AG04450 (cell line): Measurements from ENCODE around the gene NAA80. TPM values are rescaled to one million over a fixed set of nuclear protein-coding genes. Genes with fewer than 3 reads are reported as not detected.

Source experiments
- CTCF ChIA-PET: fragments of 300-600, 350-600 bp; formaldehyde crosslinking; extraction: SDS; loops from one replicate; lab custom pipeline; 2022; ENCODE audit warnings: antibody characterized with exemption, inconsistent platforms; lab: Charles Lee
- POLR2A ChIA-PET: fragments of 350-600 bp; formaldehyde crosslinking; extraction: SDS; loops from one replicate; lab custom pipeline; 2021; ENCODE audit warnings: antibody characterized with exemption, inconsistent platforms; lab: Yijun Ruan, JAX
- DNase-seq: peaks from one replicate; pipeline ENCODE4 v3.0.0-alpha.2; 2011; ENCODE audit warnings: low read depth, low spot score
- H3K27ac ChIP-seq: one replicate; pipeline ENCODE4 v1.5.1; 2012; ENCODE audit warnings: low read depth, low read length, control low read depth
- H3K27me3 ChIP-seq: one replicate; pipeline ENCODE4 v1.6.0; 2012; ENCODE audit warnings: low read length; ENCODE audit not compliant: control insufficient read depth, insufficient read depth
- H3K4me3 ChIP-seq: 2 replicates; pipeline ENCODE4 v1.5.1; 2011; ENCODE audit warnings: mild to moderate bottlenecking, low read depth, low read length, control low read depth
- H3K9me3 ChIP-seq: 2 replicates; pipeline ENCODE4 v1.5.1; 2012; ENCODE audit warnings: low read length; ENCODE audit not compliant: control insufficient read depth, insufficient read depth
- CTCF ChIP-seq: IDR thresholded peaks from 2 replicates; pipeline ENCODE4 v1.5.1; 2011; ENCODE audit warnings: low read depth, low read length, control low read depth, inconsistent platforms
- polyA plus RNA-seq: library from polyadenylated mRNA; depleted of rRNA; stranded (reverse); fragments of >200 nt; gene quantifications from 2 replicates; pipeline ENCODE4 v1.2.3, GENCODE V29; 2011

NAA80 gene
- polyA plus RNA-seq, 1 experiment: 2.0 TPM

- DNase-seq: no peak
- H3K27me3 ChIP-seq: peaks cover 19% of the 10 kb centered on the region
- POLR2A ChIA-PET: interaction anchor here (0.8 to 1.4 kb wide), 3 partner anchors 12 to 43 kb away, joined by 3 to 6 read pairs (median 5); partner anchors contain the start of gene GNAI2
Measured at GRCh38 chr3:50278880-50279224, 20.4 kb downstream of the NAA80 start, which contains the start of gene LSMEM2. TSS of gene LSMEM2 (plus strand) at chr3:50279087. CDS start at chr3:50279114, 27 bp downstream.

DNA sequence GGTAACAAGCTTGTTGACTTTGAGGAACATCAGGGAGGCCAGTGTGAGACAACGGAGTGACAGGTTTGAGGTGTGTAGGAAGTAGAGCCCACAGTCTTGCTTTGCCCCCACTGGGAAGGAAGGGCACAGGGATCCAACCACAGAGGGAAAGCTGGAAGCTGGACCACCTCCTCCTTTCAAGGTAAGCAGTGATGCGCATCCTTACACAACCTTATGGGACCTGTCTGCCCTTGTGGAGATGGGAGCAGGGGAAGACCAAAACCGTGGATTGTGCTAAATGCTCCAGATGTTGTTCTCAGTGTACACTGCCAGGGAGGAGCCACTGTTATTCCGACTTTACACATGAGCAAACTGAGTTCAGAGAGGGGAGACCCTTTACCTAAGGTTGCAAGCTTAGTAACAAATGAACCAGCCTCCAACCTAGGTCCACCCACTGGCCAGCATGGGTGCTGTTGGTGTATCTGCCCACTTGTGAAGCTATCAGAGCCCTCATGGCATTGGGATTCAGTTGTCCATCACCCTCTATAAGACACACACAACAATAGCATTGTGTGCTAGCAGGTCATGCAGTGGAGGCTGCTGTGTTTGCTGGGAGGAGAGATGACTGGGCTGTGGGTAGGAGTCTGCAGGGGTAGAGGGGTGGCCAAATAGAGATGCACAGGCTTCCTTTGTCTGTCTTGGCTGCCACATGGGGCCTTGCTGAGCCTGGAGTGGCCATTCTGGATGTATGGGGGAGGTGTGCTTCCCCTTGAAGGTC is 20.9 kb downstream of the NAA80 start:
- no peak for DNase-seq
- no peak overlapping the region for H3K27ac ChIP-seq
- no peaks in the 10 kb centered on the region; the same call in 1 of the 2 replicates for H3K9me3 ChIP-seq
- no peak overlapping the region for H3K4me3 ChIP-seq
- TF ChIP-seq CTCF: no peak
- POLR2A ChIA-PET: no interaction called here
- H3K27me3 ChIP-seq: peaks cover 19% of the 10 kb centered on the region
- CTCF ChIA-PET: interaction anchor here (0.6 to 2.2 kb wide), 3 partner anchors 18 to 86 kb away, joined by 3 to 9 read pairs (median 3); no protein-coding TSS in a partner anchor

More at GRCh38 chr3:50278880-50279224, 20.4 kb downstream of the NAA80 start, which contains the start of gene LSMEM2:
- H3K27ac ChIP-seq: no peak within 1 kb of the TSS
- H3K9me3 ChIP-seq: no peaks in the 10 kb centered on the region; the same call in 1 of the 2 replicates
- no peak within 1 kb of the TSS for H3K4me3 ChIP-seq
- CTCF ChIA-PET: interaction anchor here (1.0 to 2.2 kb wide), 2 partner anchors 19 to 87 kb away, joined by 3 to 9 read pairs; no protein-coding TSS in a partner anchor
- no peak for TF ChIP-seq CTCF

DNA sequence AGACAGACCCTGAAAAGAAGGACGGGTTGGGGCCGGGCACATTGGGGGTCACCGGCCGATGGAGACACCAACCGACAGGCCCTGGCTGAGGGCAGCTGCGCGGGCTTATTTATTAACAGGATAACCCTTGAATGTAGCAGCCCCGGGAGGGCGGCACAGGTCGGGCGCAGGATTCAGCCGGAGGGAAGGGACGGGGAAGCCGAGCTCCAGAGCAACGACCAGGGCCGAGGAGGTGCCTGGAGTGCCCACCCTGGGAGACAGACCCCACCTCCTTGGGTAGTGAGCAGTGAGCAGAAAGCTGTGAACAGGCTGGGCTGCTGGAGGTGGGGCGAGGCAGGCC is 22.5 kb downstream of the NAA80 start:
- ChIA-PET POLR2A (no interaction called here), CTCF (no interaction called here)
- Histone ChIP-seq H3K27me3 (peaks cover 19% of the 10 kb centered on the region), H3K9me3 (no peaks in the 10 kb centered on the region; the same call in 1 of the 2 replicates), H3K4me3 (no peak overlapping the region), H3K27ac (no peak overlapping the region)
- no peak for DNase-seq
- TF ChIP-seq CTCF: no peak

- H3K27ac ChIP-seq: no peak overlapping the region
- no peak overlapping the region for H3K4me3 ChIP-seq
- no peaks in the 10 kb centered on the region; the same call in 1 of the 2 replicates for H3K9me3 ChIP-seq
- no peak for TF ChIP-seq CTCF
- peaks cover 19% of the 10 kb centered on the region for H3K27me3 ChIP-seq
- POLR2A ChIA-PET: no interaction called here
- CTCF ChIA-PET: no interaction called here
- no peak for DNase-seq
Measured at GRCh38 chr3:50275996-50276761, 23.0 kb downstream of the NAA80 start.
